ENCODE measurements around the gene UBL4B.
"Not testable (repeated sequence)": the region's sequence is repeated elsewhere in the genome, so short reads cannot be mapped to it uniquely, and the experiment has no call there.

The UBL4B gene

GRCh38 chr1:110070671-110071242 is 41.5 kb upstream of the UBL4B start, which contains the start of gene ALX3:
ALX3 (minus strand) TSS chr1:110070672; CDS start chr1:110070612, 60 bp downstream.
- H3K27me3 ChIP-seq (replicated peaks; ENCODE audit: control insufficient read depth, insufficient read depth, low read length): peaks cover 5% of the 10 kb centered on the region; the same call in 1 of the 2 replicates
- H3K4me3 ChIP-seq (replicated peaks; ENCODE audit: low read depth, low read length): no peak within 1 kb of the TSS
- no peak for DNase-seq (ENCODE audit: extremely low read depth, insufficient read length)
- H3K36me3 ChIP-seq (ENCODE audit: control insufficient read depth, insufficient read depth, low read length): no peaks in the 10 kb centered on the region
- TF ChIP-seq CTCF (IDR thresholded peaks at IDR 0.05; ENCODE audit: insufficient read depth, low read length, poor library complexity, severe bottlenecking): no peak

GRCh38 chr1:110074166-110074565 is 38.1 kb upstream of the UBL4B start:
- no peak overlapping the region for H3K4me3 ChIP-seq (replicated peaks; ENCODE audit: low read depth, low read length)
- DNase-seq (ENCODE audit: extremely low read depth, insufficient read length): no peak
- H3K36me3 ChIP-seq (ENCODE audit: control insufficient read depth, insufficient read depth, low read length): no peaks in the 10 kb centered on the region
- H3K27me3 ChIP-seq (replicated peaks; ENCODE audit: control insufficient read depth, insufficient read depth, low read length): peaks cover 5% of the 10 kb centered on the region; the same call in 1 of the 2 replicates
- no peak for TF ChIP-seq CTCF (IDR thresholded peaks at IDR 0.05; ENCODE audit: insufficient read depth, low read length, poor library complexity, severe bottlenecking)

- no peaks in the 10 kb centered on the region for H3K36me3 ChIP-seq (ENCODE audit: control insufficient read depth, insufficient read depth, low read length)
- DNase-seq (ENCODE audit: extremely low read depth, insufficient read length): no peak
- no peaks in the 10 kb centered on the region for H3K27me3 ChIP-seq (replicated peaks; ENCODE audit: control insufficient read depth, insufficient read depth, low read length)
- TF ChIP-seq CTCF (IDR thresholded peaks at IDR 0.05; ENCODE audit: insufficient read depth, low read length, poor library complexity, severe bottlenecking): no peak
- no peak overlapping the region for H3K4me3 ChIP-seq (replicated peaks; ENCODE audit: low read depth, low read length)
These were observed 35.3 kb upstream of the UBL4B start for GRCh38 chr1:110076789-110077500.

DNA sequence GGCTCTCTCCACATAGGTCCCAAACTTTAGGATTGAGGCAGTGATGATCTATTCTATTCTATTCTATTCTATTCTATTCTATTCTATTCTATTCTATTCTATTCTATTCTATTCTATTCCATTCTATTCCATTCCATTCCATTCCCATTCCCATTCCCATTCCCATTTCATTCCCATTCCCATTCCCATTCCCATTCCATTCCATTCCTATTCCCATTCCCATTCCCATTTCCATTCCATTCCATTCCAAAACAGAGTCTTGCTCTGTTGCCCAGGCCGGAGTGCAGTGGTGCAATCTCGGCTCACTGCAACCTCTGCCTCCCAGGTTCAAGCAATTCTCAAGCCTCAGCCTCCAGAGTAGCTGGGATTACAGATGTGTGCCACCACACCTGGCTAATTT is 32.2 kb upstream of the UBL4B start:
- not testable (repeated sequence) for H3K27me3 ChIP-seq (replicated peaks; ENCODE audit: control insufficient read depth, insufficient read depth, low read length); H3K36me3 ChIP-seq (ENCODE audit: control insufficient read depth, insufficient read depth, low read length); H3K4me3 ChIP-seq (replicated peaks; ENCODE audit: low read depth, low read length); DNase-seq (ENCODE audit: extremely low read depth, insufficient read length)

DNA sequence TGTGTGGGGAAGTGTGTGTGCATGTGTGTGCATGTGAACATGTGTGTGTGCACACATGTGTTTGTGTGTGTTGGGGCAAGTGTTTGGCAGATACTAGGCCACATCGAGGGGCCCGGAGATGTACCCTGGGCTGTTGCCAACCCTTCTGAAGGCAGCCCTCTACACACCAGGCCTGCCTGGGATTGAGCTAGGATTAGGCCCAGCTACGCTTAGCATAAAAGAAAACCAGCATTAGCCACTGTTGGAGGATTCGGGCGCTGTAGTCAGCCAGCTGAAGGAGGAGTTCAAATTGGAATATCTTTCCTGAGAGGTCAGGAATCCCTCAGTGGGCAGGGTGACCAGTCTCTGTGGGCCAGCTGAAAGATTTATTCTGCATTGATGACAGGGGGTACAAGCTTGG is 31.2 kb upstream of the UBL4B start:
- Histone ChIP-seq H3K4me3 (replicated peaks; ENCODE audit: low read depth, low read length) (no peak overlapping the region), H3K27me3 (replicated peaks; ENCODE audit: control insufficient read depth, insufficient read depth, low read length) (no peaks in the 10 kb centered on the region; the same call in 1 of the 2 replicates), H3K36me3 (ENCODE audit: control insufficient read depth, insufficient read depth, low read length) (no peaks in the 10 kb centered on the region)
- no peak for TF ChIP-seq CTCF (IDR thresholded peaks at IDR 0.05; ENCODE audit: insufficient read depth, low read length, poor library complexity, severe bottlenecking)
- no peak for DNase-seq (ENCODE audit: extremely low read depth, insufficient read length)

DNA sequence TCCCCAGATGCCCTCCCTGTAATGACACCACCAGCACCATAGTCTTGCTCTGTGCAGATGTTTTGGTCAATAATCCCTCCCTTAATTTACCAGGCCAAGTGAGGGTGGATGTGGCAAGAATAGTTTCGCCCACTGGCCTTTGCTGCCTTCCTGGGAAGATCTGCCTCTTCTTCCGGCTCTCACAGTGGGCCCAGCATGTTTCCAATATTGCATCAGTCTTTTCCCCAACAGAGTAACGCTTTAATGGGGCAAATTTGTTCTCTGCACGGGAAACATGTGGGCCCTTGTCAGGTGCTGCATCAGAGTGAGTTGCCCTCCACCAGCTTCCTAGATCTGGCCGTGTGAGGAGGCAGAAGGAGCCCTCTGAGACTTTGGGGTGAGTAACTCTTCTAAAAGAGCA is 29.8 kb upstream of the UBL4B start:
- no peak overlapping the region for H3K4me3 ChIP-seq (replicated peaks; ENCODE audit: low read depth, low read length)
- no peaks in the 10 kb centered on the region; the same call in 1 of the 2 replicates for H3K27me3 ChIP-seq (replicated peaks; ENCODE audit: control insufficient read depth, insufficient read depth, low read length)
- DNase-seq (ENCODE audit: extremely low read depth, insufficient read length): no peak
- no peak for TF ChIP-seq CTCF (IDR thresholded peaks at IDR 0.05; ENCODE audit: insufficient read depth, low read length, poor library complexity, severe bottlenecking)
- no peaks in the 10 kb centered on the region for H3K36me3 ChIP-seq (ENCODE audit: control insufficient read depth, insufficient read depth, low read length)

Data from GM06990 (cell line).